Stimulated activated naive B cell treated with anti-CD40 and anti-IgM and Interleukin-4, amounts not matched to agents 10 μg/mL and 1 μg/mL and 100 μg/mL, for 72 hours (primary cell): ENCODE measurements around the gene KIAA1210.

Experiments
- ATAC-seq, 2 donors: fragments of 150-1000 bp; cut with Tn5 transposase; replicated peaks; 2 replicates each; pipeline ENCODE4 v1.10.0; 2021; ENCODE audit warnings: moderate library complexity in 1 of 2
- DNase-seq: peaks from one replicate; pipeline ENCODE4 v3.0.0; 2021
- H3K27ac Mint-ChIP-seq: one replicate; pipeline ENCODE4 v1.8.0; 2022; ENCODE audit warnings: mild to moderate bottlenecking, mixed read lengths
- H3K27me3 Mint-ChIP-seq, 2 donors: one replicate each; pipeline ENCODE4 v1.8.0; 2022; ENCODE audit warnings: mixed read lengths in 2 of 2
- H3K36me3 Mint-ChIP-seq, 2 donors: one replicate each; pipeline ENCODE4 v1.8.0; 2022; ENCODE audit warnings: mixed read lengths in 2 of 2, mild to moderate bottlenecking in 1 of 2
- H3K4me1 Mint-ChIP-seq, 2 donors: one replicate each; pipeline ENCODE4 v1.8.0; 2022; ENCODE audit warnings: mixed read lengths in 2 of 2, mild to moderate bottlenecking in 1 of 2
- H3K4me3 Mint-ChIP-seq, 2 donors: one replicate each; pipeline ENCODE4 v1.8.0; 2022; ENCODE audit warnings: mild to moderate bottlenecking in 2 of 2, mixed read lengths in 2 of 2, moderate library complexity in 1 of 2
- H3K9me3 Mint-ChIP-seq, 2 donors: one replicate each; pipeline ENCODE4 v1.8.0; 2022; ENCODE audit warnings: mixed read lengths in 2 of 2, mild to moderate bottlenecking in 1 of 2

KIAA1210 gene

DNA sequence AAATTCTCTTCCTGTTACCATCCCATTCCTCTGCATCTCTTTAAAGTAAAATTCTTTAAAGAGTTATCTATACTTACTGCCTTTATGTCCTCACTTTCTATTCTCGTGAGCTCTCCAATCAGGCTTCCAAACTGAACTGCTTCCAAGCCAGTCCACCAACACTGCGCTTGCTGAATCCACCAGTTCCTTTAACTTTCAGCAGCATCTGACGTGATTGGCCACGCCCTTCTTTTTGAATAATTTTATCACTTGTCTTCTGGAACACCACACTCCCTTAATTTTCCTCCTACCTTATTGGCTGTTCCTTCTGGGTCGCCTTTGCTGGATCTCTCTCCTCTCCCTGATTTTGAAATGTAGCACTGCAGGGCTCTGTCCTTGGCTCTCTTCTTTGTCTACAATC is at the start of gene KIAA1210:
KIAA1210 (minus strand) TSS at position 163 of the 400 bp plus-strand sequence. CDS start 4,170 bp downstream, outside the sequence.
- H3K27ac Mint-ChIP-seq = no peak within 1 kb of the TSS
- H3K36me3 Mint-ChIP-seq = no peaks in the 10 kb centered on the region
- peaks cover 0 to 17% of the 10 kb centered on the region in 2 donors for H3K27me3 Mint-ChIP-seq
- ATAC-seq (no peak), DNase-seq (no peak)
- H3K4me3 Mint-ChIP-seq = no peak within 1 kb of the TSS
- peaks cover 0 to 1% of the 10 kb centered on the region in 2 donors for H3K4me1 Mint-ChIP-seq
- no peaks in the 10 kb centered on the region for H3K9me3 Mint-ChIP-seq

DNA sequence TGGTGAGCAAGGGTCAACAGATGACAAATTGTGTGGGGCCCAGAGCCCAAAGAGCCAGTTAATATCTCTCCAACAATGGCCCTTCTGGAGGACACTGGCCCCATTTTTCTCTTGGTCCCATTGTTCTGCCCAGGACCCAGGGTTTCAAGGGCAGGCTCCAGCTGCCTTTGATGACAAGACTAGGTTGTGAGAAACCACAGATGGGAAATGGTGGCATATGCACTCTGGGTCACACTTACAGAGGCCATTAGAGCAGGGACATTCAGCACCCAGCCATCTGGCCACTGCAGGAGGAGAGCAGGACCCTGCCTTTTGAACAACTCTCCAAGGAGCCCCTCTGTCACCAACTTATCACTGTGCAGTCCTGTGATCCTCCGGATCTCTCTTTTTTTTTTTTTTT is 49.7 kb upstream of the KIAA1210 start:
- Mint-ChIP-seq H3K36me3 (no peaks in the 10 kb centered on the region), H3K27me3 (peaks cover 5 to 8% of the 10 kb centered on the region in 2 donors), H3K9me3 (no peaks in the 10 kb centered on the region), H3K27ac (no peak overlapping the region), H3K4me1 (no peaks in the 10 kb centered on the region), H3K4me3 (no peak overlapping the region)
- DNase-seq (no peak), ATAC-seq (no peak)

DNA sequence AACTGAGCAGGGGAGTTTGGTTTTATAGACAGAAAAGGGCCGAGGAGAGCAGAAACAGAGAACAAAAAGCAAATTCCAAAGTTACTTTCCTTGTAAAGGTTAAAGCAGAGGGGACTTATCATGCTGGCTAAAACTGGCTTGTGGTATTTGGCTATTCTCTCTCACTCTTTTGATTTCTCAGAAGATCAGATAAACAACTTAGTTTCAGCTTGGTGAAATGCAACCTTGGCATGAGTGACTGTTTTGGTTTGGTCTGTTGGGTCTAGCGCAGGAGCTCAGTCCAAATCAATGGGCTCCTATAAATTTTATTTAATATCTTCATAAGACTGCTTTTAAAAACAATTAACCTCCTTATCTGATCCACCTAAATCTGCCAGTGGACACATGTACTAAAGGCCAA is 47.3 kb upstream of the KIAA1210 start:
- DNase-seq = no peak
- H3K36me3 Mint-ChIP-seq = no peaks in the 10 kb centered on the region
- no peak overlapping the region for H3K4me3 Mint-ChIP-seq
- peaks cover 5% of the 10 kb centered on the region in 2 donors for H3K27me3 Mint-ChIP-seq
- H3K9me3 Mint-ChIP-seq = no peaks in the 10 kb centered on the region
- no peak overlapping the region for H3K27ac Mint-ChIP-seq
- H3K4me1 Mint-ChIP-seq = no peaks in the 10 kb centered on the region
- no peak for ATAC-seq

DNA sequence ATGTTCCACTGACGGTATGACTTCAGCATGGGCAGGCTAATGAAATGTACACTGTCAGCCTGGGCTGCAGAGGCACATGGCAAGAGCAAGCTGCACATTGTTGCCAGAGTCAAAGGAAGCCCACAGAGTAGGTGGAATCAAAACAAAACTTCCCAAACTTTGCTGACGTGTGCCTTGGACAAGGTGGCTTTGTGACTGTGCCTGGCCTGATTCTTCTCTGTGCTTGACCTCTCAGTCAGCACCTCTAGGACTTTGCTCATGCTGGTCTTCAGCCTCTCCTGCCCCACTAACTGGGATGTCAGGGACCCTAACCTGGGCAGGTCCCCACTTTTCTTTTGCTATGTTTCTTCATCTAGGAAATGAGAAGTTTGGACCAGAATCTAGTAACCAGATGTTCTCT is 40.5 kb upstream of the KIAA1210 start:
- H3K27me3 Mint-ChIP-seq = peaks cover 0 to 8% of the 10 kb centered on the region in 2 donors

DNA sequence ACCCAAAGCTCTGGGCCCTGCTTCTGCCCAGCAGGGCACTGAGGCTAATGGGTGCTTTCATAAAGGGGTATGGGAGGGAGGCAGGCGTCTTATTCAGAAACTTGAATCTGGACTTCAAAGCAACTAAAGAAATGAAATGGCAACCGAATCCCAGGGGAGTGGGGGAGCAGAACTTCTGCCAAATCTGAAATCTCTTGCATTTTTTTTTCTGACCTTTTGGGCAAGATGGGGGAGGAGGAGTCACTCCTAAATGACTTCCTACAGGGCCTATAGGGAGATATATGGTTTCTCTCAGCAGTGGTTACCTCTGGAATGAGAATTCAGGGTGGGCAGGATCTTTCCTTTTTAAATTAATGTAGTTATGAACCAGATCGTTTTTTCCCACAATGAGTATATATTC is 30.6 kb upstream of the KIAA1210 start:
- H3K4me1 Mint-ChIP-seq = peaks cover 0 to 5% of the 10 kb centered on the region in 2 donors
- no peaks in the 10 kb centered on the region for H3K9me3 Mint-ChIP-seq
- H3K36me3 Mint-ChIP-seq = no peaks in the 10 kb centered on the region
- H3K27me3 Mint-ChIP-seq = peaks cover 23 to 31% of the 10 kb centered on the region in 2 donors
- no peak overlapping the region for H3K4me3 Mint-ChIP-seq
- DNase-seq = no peak
- no peak overlapping the region for H3K27ac Mint-ChIP-seq
- ATAC-seq = no peak

More for the DNA sequence above, 40.5 kb upstream of the KIAA1210 start:
- H3K36me3 Mint-ChIP-seq = no peaks in the 10 kb centered on the region
- H3K4me3 Mint-ChIP-seq = no peak overlapping the region
- DNase-seq (no peak), ATAC-seq (no peak)
- H3K4me1 Mint-ChIP-seq = no peaks in the 10 kb centered on the region
- no peak overlapping the region for H3K27ac Mint-ChIP-seq
- H3K9me3 Mint-ChIP-seq = no peaks in the 10 kb centered on the region

DNA sequence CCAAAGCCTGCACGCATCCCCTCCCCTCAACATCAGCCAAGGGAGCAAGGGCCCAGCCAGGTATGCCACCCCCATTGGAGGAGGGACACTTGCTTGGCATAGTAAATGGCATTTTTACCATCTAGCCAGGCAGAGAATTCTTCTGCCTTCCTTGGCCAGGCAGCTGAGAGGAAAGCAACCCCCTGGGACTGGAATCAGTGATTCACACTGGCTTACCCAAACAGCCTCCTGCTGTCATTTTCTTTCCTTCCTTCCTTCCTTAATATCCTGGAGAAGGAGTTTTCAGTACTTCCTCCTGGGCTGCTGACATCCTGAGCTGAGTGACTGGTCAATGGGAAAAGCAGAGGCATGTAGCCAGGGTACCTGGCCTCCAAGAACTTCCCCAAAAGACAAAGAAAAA is 28.6 kb upstream of the KIAA1210 start:
- Mint-ChIP-seq H3K36me3 (no peaks in the 10 kb centered on the region), H3K4me1 (peaks cover 0 to 5% of the 10 kb centered on the region in 2 donors), H3K4me3 (no peak overlapping the region), H3K27me3 (peaks cover 23 to 28% of the 10 kb centered on the region in 2 donors), H3K27ac (peak overlapping the region; percentile 32), H3K9me3 (no peaks in the 10 kb centered on the region)
- no peak for DNase-seq
- ATAC-seq = no peak

DNA sequence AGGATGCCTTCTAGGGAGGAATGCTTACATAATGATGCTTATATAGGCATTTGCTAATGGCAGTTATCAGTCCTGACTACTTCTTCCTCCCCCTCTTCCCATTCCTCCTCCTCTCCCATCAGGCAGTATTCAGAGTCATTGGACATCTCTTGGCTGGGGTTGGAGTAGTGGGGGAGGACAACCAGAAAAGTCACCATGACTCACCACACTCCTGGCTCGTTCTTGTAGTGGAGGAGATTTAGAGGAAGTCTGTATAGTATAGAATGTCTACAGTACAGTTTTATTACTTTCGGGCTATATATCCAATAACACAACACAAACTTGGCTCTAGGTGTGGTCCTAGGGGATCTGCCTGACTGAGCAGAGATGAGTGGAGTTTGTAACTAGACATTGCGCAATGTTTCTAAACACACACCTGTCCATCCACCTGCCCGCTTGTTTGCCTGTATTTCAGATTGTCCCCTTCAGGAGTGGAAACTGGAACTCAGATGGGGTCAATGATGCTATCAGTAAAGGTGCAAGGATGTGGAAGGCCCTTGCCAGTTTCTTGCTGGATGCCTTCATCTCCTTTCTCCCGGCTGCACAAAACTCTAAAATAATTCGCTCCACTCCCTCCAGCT is 27.9 kb upstream of the KIAA1210 start:
- DNase-seq (no peak), ATAC-seq (no peak)

DNA sequence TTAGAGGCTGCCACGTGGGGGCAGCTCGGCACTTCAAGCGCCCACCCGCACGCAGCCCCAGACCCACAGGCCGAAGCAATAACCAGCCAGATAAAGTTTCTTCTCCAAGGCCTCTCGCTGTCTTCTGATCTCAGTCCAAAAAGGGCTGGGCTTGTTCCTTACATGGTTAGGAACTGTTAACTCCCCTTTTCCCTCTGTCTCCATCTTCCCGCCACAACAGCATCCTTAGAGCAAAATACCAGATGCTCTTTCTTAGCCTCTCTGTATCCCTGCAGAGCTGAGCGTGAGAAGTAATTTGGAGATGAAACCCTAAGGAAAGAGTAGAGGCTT is 23.4 kb upstream of the KIAA1210 start:
- no peaks in the 10 kb centered on the region for H3K9me3 Mint-ChIP-seq
- H3K4me3 Mint-ChIP-seq = no peak overlapping the region
- no peak for ATAC-seq
- peaks cover 10 to 24% of the 10 kb centered on the region in 2 donors for H3K27me3 Mint-ChIP-seq
- no peaks in the 10 kb centered on the region for H3K4me1 Mint-ChIP-seq
- no peak for DNase-seq
- H3K27ac Mint-ChIP-seq = no peak overlapping the region
- H3K36me3 Mint-ChIP-seq = no peaks in the 10 kb centered on the region

More for the DNA sequence above, 27.9 kb upstream of the KIAA1210 start:
- H3K36me3 Mint-ChIP-seq = no peaks in the 10 kb centered on the region
- no peaks in the 10 kb centered on the region for H3K9me3 Mint-ChIP-seq
- H3K27me3 Mint-ChIP-seq = peaks cover 23 to 28% of the 10 kb centered on the region in 2 donors
- H3K4me3 Mint-ChIP-seq = no peak overlapping the region
- H3K4me1 Mint-ChIP-seq = peaks cover 0 to 5% of the 10 kb centered on the region in 2 donors
- H3K27ac Mint-ChIP-seq = no peak overlapping the region

DNA sequence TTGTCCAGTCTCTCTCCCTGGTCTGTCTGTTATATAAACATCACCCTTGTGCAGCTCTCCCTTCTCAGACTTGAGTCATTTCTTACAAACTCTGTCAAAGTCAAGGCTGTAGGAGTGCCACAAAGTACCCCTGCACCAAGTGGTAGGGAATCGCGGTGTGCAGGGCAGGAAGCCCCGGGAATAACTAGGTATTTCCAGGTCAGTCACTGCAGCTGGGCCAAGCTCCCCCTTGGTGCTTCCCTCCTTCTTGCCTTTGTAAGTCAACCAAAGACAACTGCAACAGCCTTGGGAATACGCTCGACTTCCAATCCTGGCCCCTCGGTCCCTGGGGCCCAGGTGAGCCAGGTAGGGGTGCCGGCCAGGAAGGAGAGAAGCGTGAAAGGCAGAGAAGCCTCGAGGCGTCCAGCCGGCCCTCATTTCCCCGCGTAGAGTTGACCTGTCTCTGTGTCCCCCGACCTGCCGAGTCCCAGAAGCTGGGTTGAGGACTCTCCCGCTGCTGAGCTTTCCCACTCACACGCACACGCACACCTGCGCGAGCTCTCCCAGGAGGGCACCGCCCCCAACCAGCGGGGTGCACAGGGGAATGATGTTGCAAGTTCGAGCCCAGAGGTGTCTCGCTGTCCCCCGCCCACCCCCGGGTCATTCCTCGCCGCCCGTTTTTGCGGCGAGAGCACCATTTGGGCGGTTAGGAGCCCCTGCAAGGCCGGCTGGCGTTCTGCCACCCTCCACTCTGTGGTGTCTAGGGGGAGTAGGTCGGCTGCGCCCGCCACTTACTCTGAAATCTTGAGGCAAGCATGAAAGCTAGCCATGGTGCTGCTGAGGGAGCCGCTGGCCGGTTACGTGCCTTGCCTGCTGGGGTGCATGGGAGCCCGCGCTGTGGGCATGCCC is 22.8 kb upstream of the KIAA1210 start:
- DNase-seq = no peak
- H3K9me3 Mint-ChIP-seq = no peaks in the 10 kb centered on the region
- no peaks in the 10 kb centered on the region for H3K36me3 Mint-ChIP-seq
- no peak for ATAC-seq
- H3K27me3 Mint-ChIP-seq = peaks cover 10 to 21% of the 10 kb centered on the region in 2 donors
- H3K27ac Mint-ChIP-seq = no peak overlapping the region
- H3K4me3 Mint-ChIP-seq = no peak overlapping the region
- no peaks in the 10 kb centered on the region for H3K4me1 Mint-ChIP-seq

DNA sequence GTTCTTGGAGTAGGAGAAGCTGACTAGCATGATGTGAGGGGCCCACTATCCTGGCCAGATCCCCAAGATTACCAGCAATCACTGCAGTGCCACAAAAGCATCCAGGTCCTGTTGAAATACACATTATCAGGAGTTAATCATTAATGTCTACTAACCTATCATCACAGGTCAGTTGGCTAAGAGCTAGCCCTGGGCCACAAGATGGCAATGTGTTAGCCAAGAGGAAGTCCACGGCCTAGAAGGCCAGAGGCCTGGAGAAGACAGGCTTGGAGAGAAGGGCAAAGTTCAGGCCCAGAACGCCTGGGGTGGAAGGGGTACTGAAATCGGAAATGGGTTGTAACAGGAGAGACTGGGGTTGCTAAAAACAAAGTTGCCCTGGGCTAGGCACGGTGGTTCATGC is 19.9 kb upstream of the KIAA1210 start:
- ATAC-seq = no peak
- no peak for DNase-seq
- H3K27ac Mint-ChIP-seq = no peak overlapping the region
- no peaks in the 10 kb centered on the region for H3K4me1 Mint-ChIP-seq
- peaks cover 0 to 10% of the 10 kb centered on the region in 2 donors for H3K27me3 Mint-ChIP-seq
- no peaks in the 10 kb centered on the region for H3K9me3 Mint-ChIP-seq
- no peaks in the 10 kb centered on the region for H3K36me3 Mint-ChIP-seq
- no peak overlapping the region for H3K4me3 Mint-ChIP-seq

DNA sequence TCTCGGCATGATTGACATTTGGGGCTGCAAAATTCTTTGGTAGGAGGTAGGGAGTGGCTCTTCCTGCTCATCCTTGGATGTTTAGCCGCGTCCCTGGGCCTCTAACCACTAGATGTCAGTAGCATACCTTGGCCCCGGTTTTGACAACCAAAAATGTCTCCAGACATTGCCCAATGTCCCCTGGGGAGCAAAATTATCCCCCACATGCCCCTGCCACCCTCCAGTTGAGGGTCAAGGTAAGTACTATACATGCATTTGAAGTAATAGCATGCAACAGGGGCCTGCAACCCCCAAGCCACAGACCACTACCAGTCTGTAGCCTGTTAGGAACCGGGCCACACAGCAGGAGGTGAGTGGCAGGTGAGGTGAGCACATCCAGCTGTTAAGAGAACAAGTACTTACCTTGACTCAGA is 17.6 kb upstream of the KIAA1210 start:
- ATAC-seq (no peak), DNase-seq (no peak)
- no peaks in the 10 kb centered on the region for H3K9me3 Mint-ChIP-seq
- peaks cover 0 to 6% of the 10 kb centered on the region in 2 donors for H3K27me3 Mint-ChIP-seq
- no peak overlapping the region for H3K4me3 Mint-ChIP-seq
- H3K27ac Mint-ChIP-seq = no peak overlapping the region
- no peaks in the 10 kb centered on the region for H3K36me3 Mint-ChIP-seq
- no peaks in the 10 kb centered on the region for H3K4me1 Mint-ChIP-seq

DNA sequence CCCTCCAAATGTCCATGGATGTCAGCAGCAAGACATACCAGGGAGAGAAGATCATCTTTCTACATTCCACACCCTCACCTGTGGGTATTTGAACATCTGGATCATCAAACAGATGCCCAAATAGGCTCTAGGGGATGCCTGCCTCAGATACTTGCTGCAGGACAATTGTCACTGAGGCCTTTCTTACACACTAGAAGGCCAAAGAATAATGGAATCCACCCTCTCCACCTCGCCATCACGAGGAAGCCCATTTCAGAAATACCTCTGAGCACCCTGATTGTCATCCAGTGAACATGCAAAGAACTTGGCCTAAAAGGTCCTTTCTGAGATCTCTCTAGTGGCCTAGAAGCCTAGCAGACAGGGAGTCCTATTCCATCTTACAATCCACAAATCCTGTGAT is 6.9 kb upstream of the KIAA1210 start:
- Mint-ChIP-seq H3K27ac (no peak overlapping the region), H3K4me1 (peaks cover 2 to 9% of the 10 kb centered on the region in 2 donors), H3K27me3 (peaks cover 15 to 29% of the 10 kb centered on the region in 2 donors), H3K36me3 (no peaks in the 10 kb centered on the region), H3K9me3 (no peaks in the 10 kb centered on the region), H3K4me3 (no peak overlapping the region)
- DNase-seq (no peak), ATAC-seq (no peak)

DNA sequence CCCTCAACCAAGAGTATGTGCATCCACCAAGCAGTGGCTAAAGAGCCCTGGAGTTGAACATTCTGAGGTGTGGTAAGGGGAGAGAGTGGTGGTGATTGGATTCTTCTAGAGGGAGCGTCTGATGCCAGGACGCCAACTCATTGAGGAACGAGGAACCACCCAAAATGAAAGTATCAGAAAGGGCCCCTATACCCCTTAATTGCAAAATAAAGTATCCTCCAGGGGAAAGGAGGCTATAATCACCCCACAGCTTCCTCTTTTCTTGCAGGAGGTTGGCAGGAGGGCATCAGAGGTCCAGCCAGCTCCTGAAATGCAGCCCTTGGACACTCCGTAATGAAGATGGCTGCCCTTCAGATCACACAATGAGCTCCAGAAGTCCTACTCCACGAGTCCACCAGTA is 5.3 kb upstream of the KIAA1210 start:
- H3K27ac Mint-ChIP-seq = no peak overlapping the region
- no peaks in the 10 kb centered on the region for H3K9me3 Mint-ChIP-seq
- H3K4me3 Mint-ChIP-seq = no peak overlapping the region
- ATAC-seq = peak; percentile 38 to 48
- H3K27me3 Mint-ChIP-seq = peaks cover 8 to 33% of the 10 kb centered on the region in 2 donors
- DNase-seq = no peak
- no peaks in the 10 kb centered on the region for H3K36me3 Mint-ChIP-seq
- H3K4me1 Mint-ChIP-seq = peaks cover 2 to 9% of the 10 kb centered on the region in 2 donors

DNA sequence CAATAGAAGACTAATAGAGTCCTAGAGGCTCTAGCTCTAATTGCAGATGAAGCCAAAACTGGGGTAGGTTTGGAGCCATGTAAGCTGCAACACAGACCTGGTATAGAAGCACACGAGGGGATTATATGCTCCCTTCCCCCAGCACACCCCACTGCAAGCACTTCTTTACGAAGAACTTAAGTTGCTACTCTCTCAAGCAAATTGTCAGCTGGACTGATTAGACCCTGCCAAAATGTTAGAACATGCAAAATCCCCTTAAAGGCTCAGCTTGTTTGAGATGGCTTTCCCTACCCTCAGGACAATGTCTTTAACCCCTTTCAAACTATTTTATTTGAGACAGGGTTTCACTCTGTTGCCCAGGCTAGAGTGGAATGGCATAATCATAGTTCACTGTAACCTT is 4.7 kb upstream of the KIAA1210 start:
- DNase-seq (no peak), ATAC-seq (no peak)
- no peaks in the 10 kb centered on the region for H3K36me3 Mint-ChIP-seq
- H3K27ac Mint-ChIP-seq = no peak overlapping the region
- H3K9me3 Mint-ChIP-seq = no peaks in the 10 kb centered on the region
- H3K4me1 Mint-ChIP-seq = peaks cover 2 to 9% of the 10 kb centered on the region in 2 donors
- peaks cover 8 to 29% of the 10 kb centered on the region in 2 donors for H3K27me3 Mint-ChIP-seq
- H3K4me3 Mint-ChIP-seq = no peak overlapping the region

DNA sequence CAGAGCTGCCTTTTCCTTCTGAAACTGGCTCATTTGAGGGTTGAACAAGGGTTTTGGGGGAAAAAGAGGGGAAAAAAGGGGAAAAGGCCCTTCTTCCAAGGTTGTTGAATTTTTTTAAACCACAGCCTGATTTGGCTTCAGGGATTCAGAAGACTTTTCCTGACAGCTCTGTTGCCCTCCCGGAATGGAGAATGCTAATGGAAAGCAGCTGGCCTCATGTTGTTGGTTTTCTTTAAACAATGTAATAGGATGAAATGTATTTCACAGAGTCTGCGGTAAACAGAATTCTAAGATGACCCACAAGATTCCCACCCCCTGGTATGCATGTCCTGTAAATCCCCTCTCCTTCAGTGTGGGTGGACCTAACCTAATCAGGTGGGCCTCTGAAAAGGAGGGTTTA is 3.3 kb upstream of the KIAA1210 start:
- peaks cover 8 to 20% of the 10 kb centered on the region in 2 donors for H3K27me3 Mint-ChIP-seq
- H3K36me3 Mint-ChIP-seq = no peaks in the 10 kb centered on the region
- H3K4me3 Mint-ChIP-seq = no peak overlapping the region
- no peak overlapping the region for H3K27ac Mint-ChIP-seq
- peaks cover 2 to 9% of the 10 kb centered on the region in 2 donors for H3K4me1 Mint-ChIP-seq
- ATAC-seq (no peak), DNase-seq (no peak)
- no peaks in the 10 kb centered on the region for H3K9me3 Mint-ChIP-seq
